OCI-LY1 (cell line): Measurements from ENCODE around the gene MPC2.

Experiments used
- EZH2 ChIP-seq: fragments of 200-600 bp; sonication (generic), shearing (Covaris generic); IDR thresholded peaks from 2 replicates; pipeline ENCODE4 v1.8.0; 2017; ENCODE audit warnings: borderline replicate concordance, mixed run types, mild to moderate bottlenecking, antibody characterized with exemption, low read length, moderate library complexity, mixed read lengths
- TF ChIP-seq, protein P1 (sequence below): fragments of 200-600 bp; sonication (generic), shearing (Covaris generic); IDR thresholded peaks from 2 replicates; pipeline ENCODE4 v1.5.1; 2017; ENCODE audit warnings: mild to moderate bottlenecking, antibody characterized with exemption, low read length, moderate library complexity, mixed read lengths

DNA sequence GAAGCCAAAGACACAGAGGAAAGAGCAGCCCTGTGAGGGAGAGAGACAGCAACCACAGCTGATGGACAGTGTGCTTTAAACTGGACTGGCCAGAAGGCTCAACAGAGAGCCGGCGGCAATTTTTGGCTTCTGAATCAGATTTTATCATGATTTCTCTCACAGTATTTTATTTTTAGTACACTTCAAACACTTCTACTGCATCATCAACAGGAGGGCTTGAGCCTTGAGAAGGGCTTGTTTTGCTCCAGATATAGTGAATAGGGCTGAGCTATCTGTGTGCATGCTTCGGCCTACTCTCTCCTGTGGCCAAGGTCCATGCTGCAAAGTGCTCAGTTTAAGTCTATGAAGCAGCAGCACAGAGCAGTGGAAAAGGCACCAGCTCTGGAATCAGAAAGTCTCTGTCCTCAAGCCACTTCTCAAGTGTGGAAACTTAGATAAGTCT is 56.3 kb downstream of the MPC2 start:
- TF ChIP-seq, protein P1, sequence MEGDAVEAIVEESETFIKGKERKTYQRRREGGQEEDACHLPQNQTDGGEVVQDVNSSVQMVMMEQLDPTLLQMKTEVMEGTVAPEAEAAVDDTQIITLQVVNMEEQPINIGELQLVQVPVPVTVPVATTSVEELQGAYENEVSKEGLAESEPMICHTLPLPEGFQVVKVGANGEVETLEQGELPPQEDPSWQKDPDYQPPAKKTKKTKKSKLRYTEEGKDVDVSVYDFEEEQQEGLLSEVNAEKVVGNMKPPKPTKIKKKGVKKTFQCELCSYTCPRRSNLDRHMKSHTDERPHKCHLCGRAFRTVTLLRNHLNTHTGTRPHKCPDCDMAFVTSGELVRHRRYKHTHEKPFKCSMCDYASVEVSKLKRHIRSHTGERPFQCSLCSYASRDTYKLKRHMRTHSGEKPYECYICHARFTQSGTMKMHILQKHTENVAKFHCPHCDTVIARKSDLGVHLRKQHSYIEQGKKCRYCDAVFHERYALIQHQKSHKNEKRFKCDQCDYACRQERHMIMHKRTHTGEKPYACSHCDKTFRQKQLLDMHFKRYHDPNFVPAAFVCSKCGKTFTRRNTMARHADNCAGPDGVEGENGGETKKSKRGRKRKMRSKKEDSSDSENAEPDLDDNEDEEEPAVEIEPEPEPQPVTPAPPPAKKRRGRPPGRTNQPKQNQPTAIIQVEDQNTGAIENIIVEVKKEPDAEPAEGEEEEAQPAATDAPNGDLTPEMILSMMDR, result no peak
- TF ChIP-seq EZH2, result no peak
